Measurements from ENCODE around the gene STARD8.

STARD8 gene

DNA sequence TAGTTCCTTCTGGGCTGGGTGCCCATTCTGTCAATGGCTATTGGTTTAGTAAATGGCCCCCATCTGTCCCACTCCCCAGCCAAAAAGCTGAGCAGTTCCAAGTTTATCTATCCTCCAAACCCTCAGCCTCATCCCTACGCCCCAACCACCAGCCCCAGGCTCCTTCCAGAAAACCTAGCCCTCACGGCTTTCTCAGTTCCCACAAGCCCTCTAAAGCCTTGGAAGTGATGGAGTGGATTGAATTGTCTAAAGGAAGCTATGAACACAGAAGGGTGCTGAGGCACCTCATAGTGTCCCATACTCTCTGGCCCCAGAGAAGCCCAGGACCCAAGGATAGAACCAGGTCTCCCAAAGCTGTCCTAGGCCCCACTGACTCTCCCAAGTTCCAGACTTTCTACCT lies 105.8 kb downstream of the STARD8 start:
- H3K27ac ChIP-seq (replicated peaks) = no peak overlapping the region
- H3K27me3 ChIP-seq (ENCODE audit: insufficient read depth, poor library complexity, severe bottlenecking) = no peaks in the 10 kb centered on the region
- no peak for DNase-seq (ENCODE audit: low read depth in 1 of 2, low spot score in 1 of 2)
- H3K4me3 ChIP-seq (replicated peaks; ENCODE audit: insufficient read depth, low read length) = no peak overlapping the region
- no peak for TF ChIP-seq GABPA (IDR thresholded peaks at IDR 0.05; ENCODE audit: low read depth)
- no peak for TF ChIP-seq POLR2AphosphoS5 (IDR thresholded peaks at IDR 0.05; ENCODE audit: low read depth)
- TF ChIP-seq SPI1 (IDR thresholded peaks at IDR 0.05; ENCODE audit: borderline replicate concordance, low read depth) = no peak
- TF ChIP-seq, protein P1, sequence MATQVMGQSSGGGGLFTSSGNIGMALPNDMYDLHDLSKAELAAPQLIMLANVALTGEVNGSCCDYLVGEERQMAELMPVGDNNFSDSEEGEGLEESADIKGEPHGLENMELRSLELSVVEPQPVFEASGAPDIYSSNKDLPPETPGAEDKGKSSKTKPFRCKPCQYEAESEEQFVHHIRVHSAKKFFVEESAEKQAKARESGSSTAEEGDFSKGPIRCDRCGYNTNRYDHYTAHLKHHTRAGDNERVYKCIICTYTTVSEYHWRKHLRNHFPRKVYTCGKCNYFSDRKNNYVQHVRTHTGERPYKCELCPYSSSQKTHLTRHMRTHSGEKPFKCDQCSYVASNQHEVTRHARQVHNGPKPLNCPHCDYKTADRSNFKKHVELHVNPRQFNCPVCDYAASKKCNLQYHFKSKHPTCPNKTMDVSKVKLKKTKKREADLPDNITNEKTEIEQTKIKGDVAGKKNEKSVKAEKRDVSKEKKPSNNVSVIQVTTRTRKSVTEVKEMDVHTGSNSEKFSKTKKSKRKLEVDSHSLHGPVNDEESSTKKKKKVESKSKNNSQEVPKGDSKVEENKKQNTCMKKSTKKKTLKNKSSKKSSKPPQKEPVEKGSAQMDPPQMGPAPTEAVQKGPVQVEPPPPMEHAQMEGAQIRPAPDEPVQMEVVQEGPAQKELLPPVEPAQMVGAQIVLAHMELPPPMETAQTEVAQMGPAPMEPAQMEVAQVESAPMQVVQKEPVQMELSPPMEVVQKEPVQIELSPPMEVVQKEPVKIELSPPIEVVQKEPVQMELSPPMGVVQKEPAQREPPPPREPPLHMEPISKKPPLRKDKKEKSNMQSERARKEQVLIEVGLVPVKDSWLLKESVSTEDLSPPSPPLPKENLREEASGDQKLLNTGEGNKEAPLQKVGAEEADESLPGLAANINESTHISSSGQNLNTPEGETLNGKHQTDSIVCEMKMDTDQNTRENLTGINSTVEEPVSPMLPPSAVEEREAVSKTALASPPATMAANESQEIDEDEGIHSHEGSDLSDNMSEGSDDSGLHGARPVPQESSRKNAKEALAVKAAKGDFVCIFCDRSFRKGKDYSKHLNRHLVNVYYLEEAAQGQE (IDR thresholded peaks at IDR 0.05; ENCODE audit: insufficient replicate concordance, low read depth) = no peak
- TF ChIP-seq, protein P2, sequence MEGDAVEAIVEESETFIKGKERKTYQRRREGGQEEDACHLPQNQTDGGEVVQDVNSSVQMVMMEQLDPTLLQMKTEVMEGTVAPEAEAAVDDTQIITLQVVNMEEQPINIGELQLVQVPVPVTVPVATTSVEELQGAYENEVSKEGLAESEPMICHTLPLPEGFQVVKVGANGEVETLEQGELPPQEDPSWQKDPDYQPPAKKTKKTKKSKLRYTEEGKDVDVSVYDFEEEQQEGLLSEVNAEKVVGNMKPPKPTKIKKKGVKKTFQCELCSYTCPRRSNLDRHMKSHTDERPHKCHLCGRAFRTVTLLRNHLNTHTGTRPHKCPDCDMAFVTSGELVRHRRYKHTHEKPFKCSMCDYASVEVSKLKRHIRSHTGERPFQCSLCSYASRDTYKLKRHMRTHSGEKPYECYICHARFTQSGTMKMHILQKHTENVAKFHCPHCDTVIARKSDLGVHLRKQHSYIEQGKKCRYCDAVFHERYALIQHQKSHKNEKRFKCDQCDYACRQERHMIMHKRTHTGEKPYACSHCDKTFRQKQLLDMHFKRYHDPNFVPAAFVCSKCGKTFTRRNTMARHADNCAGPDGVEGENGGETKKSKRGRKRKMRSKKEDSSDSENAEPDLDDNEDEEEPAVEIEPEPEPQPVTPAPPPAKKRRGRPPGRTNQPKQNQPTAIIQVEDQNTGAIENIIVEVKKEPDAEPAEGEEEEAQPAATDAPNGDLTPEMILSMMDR (IDR thresholded peaks at IDR 0.05; ENCODE audit: insufficient read depth, low read length) = no peak

DNA sequence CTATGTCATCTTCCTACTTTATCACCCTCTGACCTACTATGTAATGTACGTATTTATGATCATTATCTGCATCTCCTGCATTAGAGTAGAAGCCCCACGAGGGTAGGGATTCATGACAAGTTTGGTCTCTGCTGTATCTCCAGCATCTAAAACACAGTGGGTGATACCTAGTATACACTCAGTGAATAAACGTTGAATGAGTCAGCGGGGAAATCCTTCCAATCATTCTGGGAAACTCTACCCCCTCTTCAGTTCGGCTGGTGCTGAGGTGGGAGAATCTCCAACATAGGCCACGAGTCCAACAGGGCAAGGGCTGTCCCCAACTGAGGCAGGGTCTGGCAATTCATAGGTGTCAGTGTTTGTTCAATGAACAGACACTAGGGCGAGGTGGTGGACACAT lies 106.9 kb downstream of the STARD8 start:
- H3K27ac ChIP-seq (replicated peaks) = no peak overlapping the region
- no peak overlapping the region for H3K4me3 ChIP-seq (replicated peaks; ENCODE audit: insufficient read depth, low read length)
- H3K27me3 ChIP-seq (ENCODE audit: insufficient read depth, poor library complexity, severe bottlenecking) = no peaks in the 10 kb centered on the region
- TF ChIP-seq GABPA (IDR thresholded peaks at IDR 0.05; ENCODE audit: low read depth) (no peak), POLR2AphosphoS5 (IDR thresholded peaks at IDR 0.05; ENCODE audit: low read depth) (no peak), SPI1 (IDR thresholded peaks at IDR 0.05; ENCODE audit: borderline replicate concordance, low read depth) (no peak)
- TF ChIP-seq, protein P2 (IDR thresholded peaks at IDR 0.05; ENCODE audit: insufficient read depth, low read length) = no peak
- TF ChIP-seq, protein P1 (IDR thresholded peaks at IDR 0.05; ENCODE audit: insufficient replicate concordance, low read depth) = no peak
- DNase-seq (ENCODE audit: low read depth in 1 of 2, low spot score in 1 of 2) = no peak

DNA sequence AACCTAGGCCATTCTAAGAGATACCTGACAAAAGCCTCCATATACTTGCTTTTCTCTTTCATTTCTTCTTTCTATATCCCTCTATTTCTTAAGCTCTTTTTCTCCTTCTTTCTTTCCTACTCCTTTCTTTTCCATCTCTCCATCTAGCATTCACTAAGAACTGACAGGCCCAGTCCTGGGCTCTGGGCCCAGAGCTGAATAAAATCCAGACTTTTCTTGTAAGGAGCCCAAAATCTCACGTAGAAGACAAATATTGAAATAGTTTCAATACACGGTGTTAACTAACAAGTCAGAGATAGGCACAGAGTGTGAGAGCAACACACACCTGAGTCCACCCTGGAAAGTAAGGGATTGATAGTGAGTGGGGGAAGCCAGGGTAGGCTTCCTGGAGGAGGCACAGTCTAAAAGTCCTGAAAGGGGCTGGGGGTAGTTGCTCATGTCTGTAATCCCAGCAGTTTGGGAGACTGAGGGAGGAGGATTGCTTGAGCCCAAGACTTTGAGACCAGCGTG lies 108.2 kb downstream of the STARD8 start:
- H3K27me3 ChIP-seq (ENCODE audit: insufficient read depth, poor library complexity, severe bottlenecking) = no peaks in the 10 kb centered on the region
- no peak overlapping the region for H3K27ac ChIP-seq (replicated peaks)
- no peak overlapping the region for H3K4me3 ChIP-seq (replicated peaks; ENCODE audit: insufficient read depth, low read length)
- TF ChIP-seq, protein P2 (IDR thresholded peaks at IDR 0.05; ENCODE audit: insufficient read depth, low read length) = no peak
- TF ChIP-seq SPI1 (IDR thresholded peaks at IDR 0.05; ENCODE audit: borderline replicate concordance, low read depth) = no peak
- TF ChIP-seq, protein P1 (IDR thresholded peaks at IDR 0.05; ENCODE audit: insufficient replicate concordance, low read depth) = no peak
- TF ChIP-seq POLR2AphosphoS5 (IDR thresholded peaks at IDR 0.05; ENCODE audit: low read depth) = no peak
- TF ChIP-seq GABPA (IDR thresholded peaks at IDR 0.05; ENCODE audit: low read depth) = no peak
- no peak for DNase-seq (ENCODE audit: low read depth in 1 of 2, low spot score in 1 of 2)

Data from HL-60 (cell line).